Osteocyte (in vitro differentiated cells): ENCODE data around the gene RBM20. TPM values are rescaled to one million over a fixed set of nuclear protein-coding genes. Genes with fewer than 3 reads are reported as not detected.
"Not testable (repeated sequence)": the region's sequence is repeated elsewhere in the genome, so short reads cannot be mapped to it uniquely, and the experiment has no call there.

Experiments
- DNase-seq: peaks from one replicate; pipeline ENCODE4 v3.0.0; 2021; ENCODE audit warnings: mixed read lengths; ENCODE audit not compliant: unreplicated experiment; ENCODE audit errors: extremely low spot score
- H3K27ac Mint-ChIP-seq: one replicate; pipeline ENCODE4 v1.8.0; 2021; ENCODE audit warnings: mild to moderate bottlenecking, mixed read lengths; ENCODE audit not compliant: unreplicated experiment
- H3K27me3 Mint-ChIP-seq: one replicate; pipeline ENCODE4 v1.8.0; 2021; ENCODE audit warnings: mixed read lengths; ENCODE audit not compliant: unreplicated experiment
- H3K36me3 Mint-ChIP-seq: one replicate; pipeline ENCODE4 v1.8.0; 2021; ENCODE audit warnings: mixed read lengths; ENCODE audit not compliant: unreplicated experiment
- H3K4me1 Mint-ChIP-seq: one replicate; pipeline ENCODE4 v1.8.0; 2021; ENCODE audit warnings: mixed read lengths; ENCODE audit not compliant: unreplicated experiment
- H3K4me3 Mint-ChIP-seq: one replicate; pipeline ENCODE4 v1.8.0; 2021; ENCODE audit warnings: mild to moderate bottlenecking, moderate library complexity, mixed read lengths; ENCODE audit not compliant: unreplicated experiment
- H3K9me3 Mint-ChIP-seq: one replicate; pipeline ENCODE4 v1.8.0; 2021; ENCODE audit warnings: mixed read lengths; ENCODE audit not compliant: unreplicated experiment
- total RNA-seq: library from RNA; stranded (reverse); gene quantifications from 2 replicates; pipeline ENCODE4 v1.2.1, GENCODE V29; 2021
- TF ChIP-seq, protein P1 (sequence below): fragments of 200-600 bp; sonication (generic); IDR thresholded peaks from 2 replicates; pipeline ENCODE4 v1.5.0; 2021; ENCODE audit warnings: antibody characterized with exemption, mild to moderate bottlenecking, moderate library complexity

RBM20 gene
- total RNA-seq, 1 donor from 2014 or later = 1.6 TPM

- Mint-ChIP-seq H3K9me3 (no peaks in the 10 kb centered on the region), H3K27me3 (peaks cover 2% of the 10 kb centered on the region), H3K4me3 (no peak overlapping the region), H3K27ac (no peak overlapping the region), H3K4me1 (peaks cover 2% of the 10 kb centered on the region), H3K36me3 (peaks cover 5% of the 10 kb centered on the region)
- no peak for DNase-seq
- TF ChIP-seq, protein P1, sequence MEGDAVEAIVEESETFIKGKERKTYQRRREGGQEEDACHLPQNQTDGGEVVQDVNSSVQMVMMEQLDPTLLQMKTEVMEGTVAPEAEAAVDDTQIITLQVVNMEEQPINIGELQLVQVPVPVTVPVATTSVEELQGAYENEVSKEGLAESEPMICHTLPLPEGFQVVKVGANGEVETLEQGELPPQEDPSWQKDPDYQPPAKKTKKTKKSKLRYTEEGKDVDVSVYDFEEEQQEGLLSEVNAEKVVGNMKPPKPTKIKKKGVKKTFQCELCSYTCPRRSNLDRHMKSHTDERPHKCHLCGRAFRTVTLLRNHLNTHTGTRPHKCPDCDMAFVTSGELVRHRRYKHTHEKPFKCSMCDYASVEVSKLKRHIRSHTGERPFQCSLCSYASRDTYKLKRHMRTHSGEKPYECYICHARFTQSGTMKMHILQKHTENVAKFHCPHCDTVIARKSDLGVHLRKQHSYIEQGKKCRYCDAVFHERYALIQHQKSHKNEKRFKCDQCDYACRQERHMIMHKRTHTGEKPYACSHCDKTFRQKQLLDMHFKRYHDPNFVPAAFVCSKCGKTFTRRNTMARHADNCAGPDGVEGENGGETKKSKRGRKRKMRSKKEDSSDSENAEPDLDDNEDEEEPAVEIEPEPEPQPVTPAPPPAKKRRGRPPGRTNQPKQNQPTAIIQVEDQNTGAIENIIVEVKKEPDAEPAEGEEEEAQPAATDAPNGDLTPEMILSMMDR = no peak
These were observed 80.8 kb downstream of the RBM20 start for GRCh38 chr10:110724937-110725336.

DNA sequence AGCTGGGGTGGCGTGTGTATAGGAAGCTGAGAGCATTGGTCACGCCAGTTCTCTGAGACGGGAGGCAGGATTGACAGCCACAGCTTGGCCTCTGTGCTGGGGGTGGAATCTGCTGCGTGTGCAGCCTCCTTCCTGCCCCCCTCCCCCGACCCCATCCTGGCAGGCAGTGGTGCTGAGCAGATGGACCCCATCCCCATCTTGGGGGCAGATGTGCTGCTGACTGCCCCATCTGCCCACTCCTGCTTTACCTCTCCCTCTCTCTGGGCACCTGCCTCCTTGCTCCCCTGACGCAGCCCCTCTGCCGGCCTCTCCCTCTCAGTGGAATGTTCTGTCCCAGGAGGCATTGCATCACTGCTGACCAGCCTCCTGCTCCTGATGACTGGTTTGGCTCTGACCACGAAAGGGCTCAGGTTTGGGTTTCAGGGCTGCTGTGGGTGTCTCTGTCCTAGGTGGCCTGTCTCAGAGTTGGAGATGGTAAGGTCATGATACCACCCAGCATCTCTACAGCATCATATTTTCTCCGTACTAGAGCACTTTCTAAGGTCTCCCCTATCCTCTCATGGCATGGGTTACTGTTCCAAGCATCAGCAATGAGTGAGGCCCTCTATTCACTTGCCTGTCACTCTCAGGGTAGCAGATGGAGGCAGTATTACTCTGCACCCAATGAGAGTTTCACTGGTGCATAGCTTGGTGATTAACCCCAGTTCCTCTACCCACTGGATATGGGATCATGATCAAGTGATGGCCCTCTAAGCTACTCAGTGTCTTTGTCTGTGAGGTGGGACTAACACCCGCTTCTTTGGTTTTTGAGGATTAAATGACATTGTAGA, 81.9 kb downstream of the RBM20 start:
- DNase-seq = no peak
- no peak overlapping the region for H3K27ac Mint-ChIP-seq
- H3K36me3 Mint-ChIP-seq = peaks cover 3% of the 10 kb centered on the region
- H3K4me3 Mint-ChIP-seq = no peak overlapping the region
- no peaks in the 10 kb centered on the region for H3K9me3 Mint-ChIP-seq
- H3K4me1 Mint-ChIP-seq = peaks cover 2% of the 10 kb centered on the region
- peaks cover 5% of the 10 kb centered on the region for H3K27me3 Mint-ChIP-seq
- TF ChIP-seq, protein P1 = no peak

- H3K9me3 Mint-ChIP-seq, H3K27ac Mint-ChIP-seq, H3K4me1 Mint-ChIP-seq, DNase-seq, H3K4me3 Mint-ChIP-seq, H3K36me3 Mint-ChIP-seq: not testable (repeated sequence)
- H3K27me3 Mint-ChIP-seq = peaks cover 20% of the 10 kb centered on the region
These were observed 83.6 kb downstream of the RBM20 start for GRCh38 chr10:110727785-110728184.

GRCh38 chr10:110730345-110731050, 86.4 kb downstream of the RBM20 start:
- TF ChIP-seq, protein P1 = no peak
- peaks cover 2% of the 10 kb centered on the region for H3K4me1 Mint-ChIP-seq
- H3K27ac Mint-ChIP-seq = no peak overlapping the region
- no peaks in the 10 kb centered on the region for H3K9me3 Mint-ChIP-seq
- no peak for DNase-seq
- H3K4me3 Mint-ChIP-seq = no peak overlapping the region
- peaks cover 2% of the 10 kb centered on the region for H3K36me3 Mint-ChIP-seq
- peaks cover 34% of the 10 kb centered on the region for H3K27me3 Mint-ChIP-seq

GRCh38 chr10:110733218-110733952, 89.2 kb downstream of the RBM20 start:
- TF ChIP-seq, protein P1 = no peak
- Mint-ChIP-seq H3K27ac (no peak overlapping the region), H3K4me1 (no peaks in the 10 kb centered on the region), H3K36me3 (peaks cover 2% of the 10 kb centered on the region), H3K27me3 (peaks cover 34% of the 10 kb centered on the region), H3K9me3 (no peaks in the 10 kb centered on the region), H3K4me3 (no peak overlapping the region)
- DNase-seq = no peak
